Glomerular visceral epithelial cell (primary cell): ENCODE results near the gene PDLIM1.
"Not testable (repeated sequence)": the region's sequence is repeated elsewhere in the genome, so short reads cannot be mapped to it uniquely, and the experiment has no call there.

Experiments
- DNase-seq: peaks from one replicate; pipeline ENCODE4 v3.0.0-alpha.2; 2016; ENCODE audit errors: extremely low spot score

The PDLIM1 gene

DNA sequence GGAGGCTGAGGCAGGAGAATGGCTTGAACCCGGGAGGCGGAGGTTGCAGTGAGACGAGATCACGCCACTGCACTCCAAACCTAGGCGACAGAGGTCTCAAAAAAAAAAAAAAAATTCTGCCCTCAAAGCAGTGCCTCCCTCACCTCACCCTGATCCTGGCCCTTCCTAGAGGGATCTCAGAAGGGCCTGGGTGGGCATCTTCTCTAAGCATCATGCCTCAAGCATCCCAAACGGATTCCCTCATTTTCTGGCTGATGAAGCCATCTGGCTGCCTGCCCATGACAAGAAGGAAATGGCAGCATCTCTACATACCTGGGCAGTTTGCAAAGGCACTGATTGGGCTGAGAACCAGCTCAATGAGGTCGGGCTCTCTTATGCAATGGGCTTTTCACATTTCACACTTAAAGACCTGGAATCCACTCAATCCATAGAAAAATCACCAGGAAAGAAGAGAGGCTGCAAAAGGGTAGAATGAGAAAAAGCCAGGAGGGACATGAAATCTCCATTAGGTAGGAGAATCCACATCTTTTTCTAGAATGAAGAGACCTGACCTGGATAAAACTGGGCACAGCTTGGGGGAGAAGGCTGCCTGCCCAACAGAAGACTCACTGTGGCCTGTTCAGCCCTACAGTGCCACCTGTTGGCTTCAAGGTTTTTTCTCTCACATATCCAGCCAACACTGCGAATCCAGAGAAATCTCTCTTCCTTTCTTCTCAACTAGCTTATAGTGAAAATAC is 48.1 kb downstream of the PDLIM1 start:
- peak; percentile 74 for DNase-seq

DNA sequence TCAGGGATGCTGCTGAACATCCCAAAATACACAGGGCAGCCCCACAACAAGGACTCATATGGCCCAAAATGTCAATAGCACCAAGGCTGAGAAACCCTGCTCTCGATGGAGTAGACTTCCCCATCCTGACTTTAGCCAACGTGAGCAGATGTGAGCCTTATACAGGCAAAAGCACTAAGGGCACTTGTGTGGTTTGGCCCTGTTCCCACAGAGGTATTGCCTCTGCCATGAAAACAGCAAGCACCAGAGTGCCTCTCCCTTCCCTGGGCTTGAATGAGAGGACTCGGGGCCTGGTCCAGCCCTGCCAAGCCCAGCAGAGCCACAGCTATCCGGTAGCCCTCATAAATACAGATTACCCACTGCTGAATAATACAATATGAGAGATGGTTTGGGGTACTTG is 49.3 kb downstream of the PDLIM1 start:
- DNase-seq, result peak; percentile 61

- DNase-seq, result no peak
Observed at GRCh38 chr10:95240811-95241210, 50.0 kb downstream of the PDLIM1 start.

GRCh38 chr10:95240096-95240495 is 50.7 kb downstream of the PDLIM1 start:
- DNase-seq, result not testable (repeated sequence)

GRCh38 chr10:95237376-95238170 is 53.2 kb downstream of the PDLIM1 start:
- DNase-seq, result peak; percentile 67

- DNase-seq, result peak; percentile 71
Observed at GRCh38 chr10:95236068-95236903, 54.5 kb downstream of the PDLIM1 start.

- DNase-seq, result no peak
Observed at GRCh38 chr10:95235676-95236067, 55.1 kb downstream of the PDLIM1 start.

DNA sequence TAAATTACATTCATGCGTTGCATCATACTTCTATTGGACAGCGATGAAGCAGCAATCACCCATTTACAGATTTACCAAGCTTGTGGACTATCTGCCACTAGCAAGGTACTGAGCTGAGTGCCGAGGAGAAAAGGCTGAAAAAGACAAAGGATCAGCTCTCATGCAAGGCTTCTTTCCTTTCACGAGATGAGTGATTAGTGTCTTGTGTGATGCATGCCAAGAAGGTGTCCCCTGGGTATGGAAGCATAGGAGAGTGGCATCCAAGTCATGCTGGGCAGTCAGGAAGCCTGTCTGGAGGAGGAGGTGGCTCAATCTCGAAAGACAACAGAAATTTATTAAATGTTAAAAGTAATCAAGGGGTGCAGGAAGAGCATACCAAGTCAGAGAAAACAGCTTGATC is 55.9 kb downstream of the PDLIM1 start:
- DNase-seq, result no peak

DNA sequence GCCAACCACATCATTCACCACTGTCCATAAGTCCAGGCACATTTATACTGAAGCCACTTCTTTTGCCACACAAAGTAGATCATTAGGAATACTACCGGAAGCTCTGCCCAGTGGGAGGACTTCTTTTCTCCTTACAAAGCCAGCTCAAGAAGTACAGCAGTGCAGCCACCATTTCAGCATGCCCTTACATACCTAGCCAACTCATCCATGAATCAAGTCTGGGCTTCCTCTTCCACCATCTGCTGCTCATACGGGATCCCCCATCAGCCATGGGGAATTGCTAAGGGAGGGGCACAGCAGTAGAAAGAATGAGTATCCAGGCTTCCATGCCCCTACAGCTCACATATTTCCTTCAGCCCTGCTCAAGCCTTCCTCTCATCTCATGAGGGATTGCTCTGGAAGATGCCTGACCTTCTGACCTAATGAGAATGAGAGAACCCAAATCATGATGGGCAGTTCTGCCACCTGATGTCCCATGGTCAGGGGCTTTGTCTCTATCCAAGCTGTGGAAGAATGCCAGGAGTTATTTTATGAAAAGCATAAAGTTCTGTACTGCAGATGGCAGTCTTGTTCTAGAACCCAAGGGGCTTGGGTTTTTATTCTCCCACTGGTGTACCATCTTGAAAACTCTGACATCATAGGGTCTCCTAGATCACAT is 57.3 kb downstream of the PDLIM1 start:
- DNase-seq, result peak; percentile 45

- DNase-seq, result not testable (repeated sequence)
Observed at GRCh38 chr10:95230677-95231586, 59.9 kb downstream of the PDLIM1 start.

DNA sequence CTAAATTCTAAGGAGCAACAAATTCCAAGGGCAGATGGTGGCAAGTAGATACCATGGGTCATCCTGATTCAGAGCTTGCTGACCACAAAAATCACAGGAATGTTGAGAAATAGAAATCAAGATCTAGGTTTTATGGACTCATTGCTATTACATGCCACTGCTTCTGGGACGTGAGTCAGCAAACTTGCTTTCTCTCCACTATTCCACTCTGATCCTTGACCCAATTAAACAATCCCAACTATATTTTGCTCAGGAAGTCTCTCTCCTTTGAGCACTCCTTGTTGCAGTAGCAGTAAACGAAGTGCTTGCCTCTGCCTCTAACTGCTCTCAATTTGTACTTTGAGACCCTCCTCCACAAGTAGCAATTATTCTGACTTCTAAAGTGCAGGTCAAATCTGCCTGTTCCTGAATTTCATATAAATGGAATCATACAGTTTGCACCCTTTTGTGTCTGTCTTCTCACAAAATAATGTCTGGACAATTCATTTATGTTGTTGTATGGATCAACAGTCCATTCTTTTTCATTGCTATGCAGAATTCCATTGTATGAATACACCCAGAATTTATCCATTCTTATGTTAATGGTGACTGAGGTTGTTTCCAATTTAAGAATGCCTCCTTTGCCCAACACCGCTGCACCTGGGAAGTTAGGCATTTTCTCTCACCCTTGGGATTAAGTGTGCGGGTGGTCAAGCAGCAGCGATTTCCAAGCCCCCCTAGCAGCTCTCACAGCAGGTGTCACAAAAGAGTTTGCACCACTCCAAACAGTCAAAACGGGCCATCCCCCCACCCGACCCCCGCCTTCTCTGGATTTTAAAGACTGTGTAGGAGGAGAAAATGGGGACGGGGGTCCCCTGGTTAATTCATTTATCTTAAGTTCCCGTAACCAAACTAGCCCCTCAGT is 60.8 kb downstream of the PDLIM1 start:
- DNase-seq, result peak; percentile 97

- peak; percentile 63 for DNase-seq
Observed at GRCh38 chr10:95228934-95229723, 61.7 kb downstream of the PDLIM1 start.

- DNase-seq, result no peak
Observed at GRCh38 chr10:95225136-95225535, 65.7 kb downstream of the PDLIM1 start.

DNA sequence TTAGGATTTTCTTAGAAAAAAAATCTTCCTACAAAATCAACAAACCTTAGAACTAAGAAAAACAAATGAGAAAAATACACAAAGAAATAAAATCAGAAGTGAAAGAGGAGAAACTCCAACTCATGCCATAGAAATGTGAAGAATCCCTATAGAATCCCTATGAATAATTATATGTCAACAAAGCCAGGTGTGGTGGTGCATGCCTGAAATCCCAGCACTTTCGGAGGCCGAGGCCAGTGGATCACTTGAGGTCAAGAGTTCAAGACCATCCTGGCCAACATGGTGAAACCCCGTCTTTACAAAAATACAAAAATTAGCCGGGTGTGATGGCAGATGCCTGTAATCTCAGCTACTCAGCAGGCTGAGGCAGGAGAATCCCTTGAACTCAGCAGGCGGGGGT is 69.7 kb downstream of the PDLIM1 start:
- peak; percentile 85 for DNase-seq

GRCh38 chr10:95220539-95220938 is 70.3 kb downstream of the PDLIM1 start:
- no peak for DNase-seq

- no peak for DNase-seq
Observed at GRCh38 chr10:95217476-95217875, 73.3 kb downstream of the PDLIM1 start.

GRCh38 chr10:95214793-95215192 is 76.0 kb downstream of the PDLIM1 start:
- peak; percentile 84 for DNase-seq

GRCh38 chr10:95214369-95214768 is 76.4 kb downstream of the PDLIM1 start:
- peak; percentile 68 for DNase-seq
